A549 (cell line): ENCODE results near the gene QRICH1. TPM values are rescaled to one million over a fixed set of nuclear protein-coding genes. Genes with fewer than 3 reads are reported as not detected.

ENCODE experiments used
- ATAC-seq, 2 experiments: fragments of 200-7000 bp in 1 of 2; fragments of >200 bp in 1 of 2; cut with Nextera tagmentation in 1 of 2; cut with Tn5 transposase in 1 of 2; 3 replicates each; pipeline versions ENCODE4 v1.8.0 to v1.9.1; 2018 to 2020; ENCODE audit warnings: mild to moderate bottlenecking in 1 of 2, moderate library complexity in 1 of 2
- CTCF ChIA-PET: fragments of 300-600 bp; sonication (Branson Sonifier 250); formaldehyde crosslinking; extraction: SDS; loops from one replicate; lab custom pipeline; 2021; ENCODE audit warnings: antibody characterized with exemption, inconsistent platforms; lab: Yijun Ruan, JAX
- POLR2A ChIA-PET: fragments of 350-600 bp; formaldehyde crosslinking; extraction: SDS; loops from one replicate; lab custom pipeline; 2021; ENCODE audit warnings: antibody characterized with exemption, inconsistent platforms; lab: Yijun Ruan, JAX
- DNase-seq, 2 experiments: peaks; one replicate each; pipeline versions ENCODE4 v3.0.0 to v3.0.0-alpha.2; 2011 to 2016; ENCODE audit warnings: low read depth in 1 of 2, low spot score in 1 of 2
- FAIRE-seq: peaks from 2 replicates; lab custom pipeline; 2011; peaks lifted over from hg19 to GRCh38; lab: Jason Lieb, UNC
- H3K27ac ChIP-seq, 2 experiments: fragments of >200 bp; sonication (Bioruptor Twin); formaldehyde crosslinking; 3 replicates each; pipeline ENCODE4 v1.5.1; 2016 to 2017
- H3K4me1 ChIP-seq: fragments of >200 bp; sonication (Bioruptor Twin); formaldehyde crosslinking; 3 replicates; pipeline ENCODE4 v1.6.1; 2016
- H3K4me2 ChIP-seq: fragments of >200 bp; sonication (Bioruptor Twin); formaldehyde crosslinking; 3 replicates; pipeline ENCODE4 v1.6.1; 2016
- H3K4me3 ChIP-seq: fragments of >200 bp; sonication (Bioruptor Twin); formaldehyde crosslinking; 3 replicates; pipeline ENCODE4 v1.5.1; 2016
- H3K9me3 ChIP-seq: fragments of >200 bp; sonication (Bioruptor Twin); formaldehyde crosslinking; 3 replicates; pipeline ENCODE4 v1.6.1; 2016
- CBX8 ChIP-seq: fragments of 200-600 bp; sonication (generic); IDR thresholded peaks from 2 replicates; pipeline ENCODE4 v1.6.1; 2016
- CEBPB ChIP-seq, 2 experiments: fragments of >200 bp in 1 of 2; sonication (Bioruptor Twin) in 1 of 2; formaldehyde crosslinking in 1 of 2; IDR thresholded peaks; 2 replicates each; pipeline ENCODE4 v1.6.1; 2012 to 2016
- CHD2 ChIP-seq: fragments of 150-350 bp; IDR thresholded peaks from 2 replicates; pipeline ENCODE4 v1.6.1; 2014; ENCODE audit warnings: low read length; ENCODE audit not compliant: partially characterized antibody
- CHD4 ChIP-seq: fragments of 200-600 bp; sonication (generic); IDR thresholded peaks from 2 replicates; pipeline ENCODE4 v1.6.1; 2016; ENCODE audit warnings: antibody characterized with exemption, mild to moderate bottlenecking, borderline replicate concordance
- EP300 ChIP-seq, 2 experiments: fragments of >200 bp; sonication (Bioruptor Twin); formaldehyde crosslinking; IDR thresholded peaks; 2 replicates in 1 of 2; 3 replicates in 1 of 2; pipeline ENCODE4 v1.6.1; 2016 to 2017
- FOSL2 ChIP-seq, 2 experiments: fragments of 450-650 bp in 1 of 2; fragments of >200 bp in 1 of 2; sonication (Bioruptor Twin) in 1 of 2; formaldehyde crosslinking; IDR thresholded peaks; 2 replicates each; pipeline versions ENCODE4 v1.5.0 to v1.6.1; 2016 to 2020; ENCODE audit warnings: mild to moderate bottlenecking in 1 of 2, moderate library complexity in 1 of 2
- FOXS1 ChIP-seq: fragments of 250-450 bp; sonication (Bioruptor Pico); IDR thresholded peaks from 2 replicates; pipeline ENCODE4 v1.5.0; 2020; ENCODE audit warnings: mild to moderate bottlenecking, moderate library complexity
- GATA3 ChIP-seq: IDR thresholded peaks from 2 replicates; pipeline ENCODE4 v1.6.1; 2012; ENCODE audit warnings: borderline replicate concordance
- HEYL ChIP-seq: fragments of 250-450 bp; sonication (Bioruptor Pico); IDR thresholded peaks from 2 replicates; pipeline ENCODE4 v1.8.0; 2021; ENCODE audit warnings: mild to moderate bottlenecking, moderate library complexity
- HOXA7 ChIP-seq: fragments of 250-450 bp; sonication (Bioruptor Pico); IDR thresholded peaks from 2 replicates; pipeline ENCODE4 v1.5.0; 2020; ENCODE audit warnings: mild to moderate bottlenecking, moderate library complexity
- JUNB ChIP-seq: fragments of >200 bp; sonication (Bioruptor Twin); formaldehyde crosslinking; IDR thresholded peaks from 2 replicates; pipeline ENCODE4 v1.6.1; 2016
- KDM5A ChIP-seq: fragments of 200-600 bp; sonication (generic); IDR thresholded peaks from 2 replicates; pipeline ENCODE4 v1.6.1; 2016; ENCODE audit warnings: antibody characterized with exemption, mild to moderate bottlenecking
- MAZ ChIP-seq: fragments of 150-350 bp; IDR thresholded peaks from 2 replicates; pipeline ENCODE4 v1.6.1; 2014; ENCODE audit warnings: antibody characterized with exemption, low read depth, low read length, borderline replicate concordance
- MYC ChIP-seq: IDR thresholded peaks from 2 replicates; pipeline ENCODE4 v1.6.1; 2012; ENCODE audit warnings: mild to moderate bottlenecking, inconsistent platforms, low read length, improper control_type of control experiment, borderline replicate concordance
- POLR2AphosphoS2 ChIP-seq: conservative IDR thresholded peaks from 2 replicates; pipeline ENCODE4 v1.6.1; 2012; ENCODE audit warnings: low read length, improper control_type of control experiment, inconsistent platforms
- RAD21 ChIP-seq, 2 experiments: fragments of >200 bp in 1 of 2; sonication (Bioruptor Twin) in 1 of 2; formaldehyde crosslinking in 1 of 2; IDR thresholded peaks in 1 of 2; conservative IDR thresholded peaks in 1 of 2; 2 replicates in 1 of 2; 3 replicates in 1 of 2; pipeline ENCODE4 v1.6.1; 2012 to 2018; ENCODE audit warnings: inconsistent platforms in 1 of 2
- RARB ChIP-seq: fragments of 250-450 bp; sonication (Bioruptor Pico); IDR thresholded peaks from 2 replicates; pipeline ENCODE4 v1.8.0; 2021; ENCODE audit warnings: mild to moderate bottlenecking, moderate library complexity
- RFX5 ChIP-seq: fragments of 450-650 bp; IDR thresholded peaks from 2 replicates; pipeline ENCODE4 v1.7.1; 2014; ENCODE audit warnings: antibody characterized with exemption, mild to moderate bottlenecking, moderate library complexity
- RNF2 ChIP-seq: fragments of 200-600 bp; sonication (generic); IDR thresholded peaks from 2 replicates; pipeline ENCODE4 v1.6.1; 2016; ENCODE audit warnings: low read depth, mild to moderate bottlenecking, antibody characterized with exemption, moderate library complexity, borderline replicate concordance
- SMC3 ChIP-seq: fragments of >200 bp; sonication (Bioruptor Twin); formaldehyde crosslinking; IDR thresholded peaks from 3 replicates; pipeline ENCODE4 v1.6.1; 2018; ENCODE audit warnings: inconsistent platforms
- SREBF2 ChIP-seq: fragments of 450-650 bp; IDR thresholded peaks from 2 replicates; pipeline ENCODE4 v1.6.1; 2014; ENCODE audit warnings: mild to moderate bottlenecking, moderate library complexity
- TP53 ChIP-seq: fragments of 250-450 bp; sonication (Bioruptor Pico); IDR thresholded peaks from 2 replicates; pipeline ENCODE4 v1.5.0; 2021; ENCODE audit warnings: mild to moderate bottlenecking, moderate library complexity
- ZC3H11A ChIP-seq: fragments of 450-650 bp; IDR thresholded peaks from 2 replicates; pipeline ENCODE4 v1.6.1; 2014; ENCODE audit warnings: antibody characterized with exemption, mild to moderate bottlenecking
- ZNF302 ChIP-seq: fragments of 250-450 bp; sonication (Bioruptor Pico); IDR thresholded peaks from 2 replicates; pipeline ENCODE4 v1.9.0; 2021; ENCODE audit warnings: inconsistent platforms, mild to moderate bottlenecking, moderate library complexity
- WGBS: methylation state at CpG from one replicate; pipeline ENCODE4 v1.1.6; 2017; ENCODE audit errors: missing lambda C conversion rate; 5-methylcytosine and 5-hydroxymethylcytosine counted together
- polyA plus RNA-seq, 4 experiments: library from polyadenylated mRNA; depleted of rRNA in 3 of 4; stranded (reverse); fragments of >200 nt; fragmentation: RNase III in 1 of 4; extraction: RNeasy Plus Mini Kit Qiagen cat#74134 plus additional on column Dnase treatment in 1 of 4; gene quantifications; 2 replicates in 3 of 4; 3 replicates in 1 of 4; pipeline ENCODE4 v1.2.3, GENCODE V29; 2011 to 2017
- TF ChIP-seq, protein P1 (sequence below): fragments of 450-650 bp; IDR thresholded peaks from 2 replicates; pipeline ENCODE4 v1.6.1; 2014; ENCODE audit warnings: antibody characterized with exemption
- TF ChIP-seq, protein P2 (sequence below): IDR thresholded peaks from 2 replicates; pipeline ENCODE4 v1.6.1; 2012
- TF ChIP-seq, protein P3 (sequence below): IDR thresholded peaks from 2 replicates; pipeline ENCODE4 v1.6.1; 2012; ENCODE audit warnings: low read depth, borderline replicate concordance
- TF ChIP-seq, protein P4 (sequence below): fragments of 200-600 bp; sonication (generic); IDR thresholded peaks from 2 replicates; pipeline ENCODE4 v1.6.1; 2016; ENCODE audit warnings: antibody characterized with exemption, mild to moderate bottlenecking, moderate library complexity

QRICH1 gene
- polyA plus RNA-seq, 2 of the 4 experiments (the other 2 are of a cell fraction), result 47.9 to 53.8 TPM

DNA sequence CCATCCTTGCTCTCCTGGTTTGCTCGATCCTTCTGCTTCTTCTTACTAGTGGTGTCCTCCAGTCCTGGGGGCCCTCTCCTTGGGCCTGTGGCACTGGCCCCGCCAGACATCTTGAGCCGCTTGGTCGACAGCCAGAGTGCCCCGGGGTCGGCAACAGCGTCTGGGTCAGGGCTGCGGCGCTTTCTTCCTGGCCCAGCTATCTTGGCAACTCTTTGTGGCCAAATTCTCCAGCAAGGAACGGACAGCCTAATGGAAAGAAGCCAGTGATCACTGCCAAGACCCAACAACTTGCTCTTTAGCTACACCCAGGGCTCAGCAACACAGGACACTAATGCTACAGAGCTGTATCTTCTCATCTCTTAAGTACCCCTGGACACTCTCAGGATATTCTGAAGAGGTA, 25.2 kb upstream of the QRICH1 start:
- H3K9me3 ChIP-seq, result no peaks in the 10 kb centered on the region
- DNase-seq (no peak), FAIRE-seq (no peak), ATAC-seq (no peak)
- peaks cover 14% of the 10 kb centered on the region for H3K4me1 ChIP-seq
- H3K4me2 ChIP-seq, result peak overlapping the region; percentile 93
- TF ChIP-seq, protein P1, sequence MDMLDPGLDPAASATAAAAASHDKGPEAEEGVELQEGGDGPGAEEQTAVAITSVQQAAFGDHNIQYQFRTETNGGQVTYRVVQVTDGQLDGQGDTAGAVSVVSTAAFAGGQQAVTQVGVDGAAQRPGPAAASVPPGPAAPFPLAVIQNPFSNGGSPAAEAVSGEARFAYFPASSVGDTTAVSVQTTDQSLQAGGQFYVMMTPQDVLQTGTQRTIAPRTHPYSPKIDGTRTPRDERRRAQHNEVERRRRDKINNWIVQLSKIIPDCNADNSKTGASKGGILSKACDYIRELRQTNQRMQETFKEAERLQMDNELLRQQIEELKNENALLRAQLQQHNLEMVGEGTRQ, result no peak
- TF ChIP-seq FOXS1, result no peak
- no peak for TF ChIP-seq CHD4
- TF ChIP-seq RARB (CRISPR knock-in tag), result no peak
- TF ChIP-seq TP53 (CRISPR knock-in tag), result no peak
- no peak for TF ChIP-seq RFX5
- no peak for TF ChIP-seq KDM5A
- TF ChIP-seq CEBPB (IDR thresholded peaks at IDR 0.05), result no peak
- no peak for TF ChIP-seq MAZ
- no peak for TF ChIP-seq MYC
- TF ChIP-seq, protein P2, sequence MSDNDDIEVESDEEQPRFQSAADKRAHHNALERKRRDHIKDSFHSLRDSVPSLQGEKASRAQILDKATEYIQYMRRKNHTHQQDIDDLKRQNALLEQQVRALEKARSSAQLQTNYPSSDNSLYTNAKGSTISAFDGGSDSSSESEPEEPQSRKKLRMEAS, result no peak
- no peak for TF ChIP-seq SMC3
- TF ChIP-seq CHD2, result no peak
- no peak for TF ChIP-seq SREBF2
- TF ChIP-seq, protein P3, sequence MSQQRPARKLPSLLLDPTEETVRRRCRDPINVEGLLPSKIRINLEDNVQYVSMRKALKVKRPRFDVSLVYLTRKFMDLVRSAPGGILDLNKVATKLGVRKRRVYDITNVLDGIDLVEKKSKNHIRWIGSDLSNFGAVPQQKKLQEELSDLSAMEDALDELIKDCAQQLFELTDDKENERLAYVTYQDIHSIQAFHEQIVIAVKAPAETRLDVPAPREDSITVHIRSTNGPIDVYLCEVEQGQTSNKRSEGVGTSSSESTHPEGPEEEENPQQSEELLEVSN, result no peak
- TF ChIP-seq FOSL2 (IDR thresholded peaks at IDR 0.05), result no peak
- TF ChIP-seq FOSL2 (CRISPR knock-in tag; IDR thresholded peaks at IDR 0.05), result no peak
- no peak for TF ChIP-seq RNF2
- no peak for TF ChIP-seq GATA3
- peak overlapping the region in 1 of 2 experiments; percentile 99; a peak in 1 of 6 replicates for H3K27ac ChIP-seq
- 94% methylated on average over 8 of the region's 10 CpGs for WGBS
- no peak overlapping the region for H3K4me3 ChIP-seq
- ChIA-PET POLR2A (no interaction called here), CTCF (interaction anchor here (1.7 kb wide), 1 partner anchor 24 kb away, joined by 7 read pairs; no protein-coding TSS in a partner anchor)

DNA sequence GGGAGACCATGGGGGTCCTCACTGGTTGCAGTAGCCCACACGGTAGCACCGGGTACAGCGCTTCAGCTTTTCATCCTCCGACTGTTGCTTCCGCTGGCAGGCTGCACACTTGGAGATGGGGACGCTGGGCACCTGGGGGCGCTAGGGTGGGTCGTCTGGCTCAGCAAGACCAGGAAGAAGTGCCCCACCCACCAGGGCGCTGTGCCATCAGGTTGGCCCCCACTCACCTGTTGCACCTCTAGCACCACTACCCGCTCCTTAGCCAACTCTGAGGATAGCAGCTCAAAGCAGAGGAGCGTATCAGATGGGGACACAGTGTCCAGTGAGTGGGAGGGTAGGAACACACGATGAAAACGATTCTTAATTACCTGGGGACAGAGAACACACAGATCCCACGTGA, 18.4 kb upstream of the QRICH1 start:
- Histone ChIP-seq H3K4me2 (no peak overlapping the region), H3K27ac (no peak overlapping the region), H3K9me3 (no peaks in the 10 kb centered on the region), H3K4me3 (no peak overlapping the region), H3K4me1 (no peaks in the 10 kb centered on the region)
- ATAC-seq (no peak; a peak in 1 of 6 replicates), FAIRE-seq (no peak), DNase-seq (no peak)
- CTCF ChIA-PET, result interaction anchor here (1.3 to 1.6 kb wide), 2 partner anchors 11 to 18 kb away, joined by 4 to 6 read pairs; partner anchors contain the start of gene QRICH1
- POLR2A ChIA-PET, result no interaction called here
- no peak for TF ChIP-seq EP300 (IDR thresholded peaks at IDR 0.05)
- no peak for TF ChIP-seq JUNB
- TF ChIP-seq KDM5A, result no peak
- no peak for TF ChIP-seq CBX8
- no peak for TF ChIP-seq ZNF302
- TF ChIP-seq FOSL2 (IDR thresholded peaks at IDR 0.05), result no peak
- no peak for TF ChIP-seq FOSL2 (CRISPR knock-in tag; IDR thresholded peaks at IDR 0.05)
- no peak for TF ChIP-seq HEYL (CRISPR knock-in tag)
- no peak for TF ChIP-seq HOXA7 (CRISPR knock-in tag)
- TF ChIP-seq, protein P4, sequence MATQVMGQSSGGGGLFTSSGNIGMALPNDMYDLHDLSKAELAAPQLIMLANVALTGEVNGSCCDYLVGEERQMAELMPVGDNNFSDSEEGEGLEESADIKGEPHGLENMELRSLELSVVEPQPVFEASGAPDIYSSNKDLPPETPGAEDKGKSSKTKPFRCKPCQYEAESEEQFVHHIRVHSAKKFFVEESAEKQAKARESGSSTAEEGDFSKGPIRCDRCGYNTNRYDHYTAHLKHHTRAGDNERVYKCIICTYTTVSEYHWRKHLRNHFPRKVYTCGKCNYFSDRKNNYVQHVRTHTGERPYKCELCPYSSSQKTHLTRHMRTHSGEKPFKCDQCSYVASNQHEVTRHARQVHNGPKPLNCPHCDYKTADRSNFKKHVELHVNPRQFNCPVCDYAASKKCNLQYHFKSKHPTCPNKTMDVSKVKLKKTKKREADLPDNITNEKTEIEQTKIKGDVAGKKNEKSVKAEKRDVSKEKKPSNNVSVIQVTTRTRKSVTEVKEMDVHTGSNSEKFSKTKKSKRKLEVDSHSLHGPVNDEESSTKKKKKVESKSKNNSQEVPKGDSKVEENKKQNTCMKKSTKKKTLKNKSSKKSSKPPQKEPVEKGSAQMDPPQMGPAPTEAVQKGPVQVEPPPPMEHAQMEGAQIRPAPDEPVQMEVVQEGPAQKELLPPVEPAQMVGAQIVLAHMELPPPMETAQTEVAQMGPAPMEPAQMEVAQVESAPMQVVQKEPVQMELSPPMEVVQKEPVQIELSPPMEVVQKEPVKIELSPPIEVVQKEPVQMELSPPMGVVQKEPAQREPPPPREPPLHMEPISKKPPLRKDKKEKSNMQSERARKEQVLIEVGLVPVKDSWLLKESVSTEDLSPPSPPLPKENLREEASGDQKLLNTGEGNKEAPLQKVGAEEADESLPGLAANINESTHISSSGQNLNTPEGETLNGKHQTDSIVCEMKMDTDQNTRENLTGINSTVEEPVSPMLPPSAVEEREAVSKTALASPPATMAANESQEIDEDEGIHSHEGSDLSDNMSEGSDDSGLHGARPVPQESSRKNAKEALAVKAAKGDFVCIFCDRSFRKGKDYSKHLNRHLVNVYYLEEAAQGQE, result no peak
- TF ChIP-seq GATA3, result no peak
- no peak for TF ChIP-seq RAD21 (conservative IDR thresholded peaks at IDR 0.05 in 1 of 2, IDR thresholded peaks at IDR 0.05 in 1 of 2)
- TF ChIP-seq MAZ, result no peak
- no peak for TF ChIP-seq RARB (CRISPR knock-in tag)
- TF ChIP-seq POLR2AphosphoS2, result no peak
- TF ChIP-seq ZC3H11A, result no peak
- TF ChIP-seq RFX5, result no peak
- TF ChIP-seq FOXS1, result no peak
- WGBS, result 87% methylated on average over 13 of the region's 14 CpGs
